Subcutaneous adipose tissue (tissue), 4 donors: ENCODE data around the gene SHB. TPM values are rescaled to one million over a fixed set of nuclear protein-coding genes. Genes with fewer than 3 reads are reported as not detected.

Experiments
- CTCF ChIP-seq: fragments of 450-650 bp; IDR thresholded peaks from one replicate; pipeline ENCODE4 v1.5.1; 2016; ENCODE audit warnings: low read depth, mild to moderate bottlenecking, control low read depth, antibody characterized with exemption, moderate library complexity
- total RNA-seq, 4 donors: library from RNA; depleted of rRNA; stranded (reverse); fragments of >200 nt; gene quantifications; one replicate each; pipeline ENCODE4 v1.1.0, GENCODE V29; 2016

SHB gene
- total RNA-seq, 4 donors from 2014 or later, result 2.6 to 5.7 (median 4.7) TPM

- TF ChIP-seq CTCF, result no peak
Observed at GRCh38 chr9:37979844-37980243, 89.2 kb downstream of the SHB start.

- TF ChIP-seq CTCF, result no peak
Observed at GRCh38 chr9:37978983-37979382, 90.0 kb downstream of the SHB start.

- no peak for TF ChIP-seq CTCF
Observed at GRCh38 chr9:37978481-37978864, 90.6 kb downstream of the SHB start.

DNA sequence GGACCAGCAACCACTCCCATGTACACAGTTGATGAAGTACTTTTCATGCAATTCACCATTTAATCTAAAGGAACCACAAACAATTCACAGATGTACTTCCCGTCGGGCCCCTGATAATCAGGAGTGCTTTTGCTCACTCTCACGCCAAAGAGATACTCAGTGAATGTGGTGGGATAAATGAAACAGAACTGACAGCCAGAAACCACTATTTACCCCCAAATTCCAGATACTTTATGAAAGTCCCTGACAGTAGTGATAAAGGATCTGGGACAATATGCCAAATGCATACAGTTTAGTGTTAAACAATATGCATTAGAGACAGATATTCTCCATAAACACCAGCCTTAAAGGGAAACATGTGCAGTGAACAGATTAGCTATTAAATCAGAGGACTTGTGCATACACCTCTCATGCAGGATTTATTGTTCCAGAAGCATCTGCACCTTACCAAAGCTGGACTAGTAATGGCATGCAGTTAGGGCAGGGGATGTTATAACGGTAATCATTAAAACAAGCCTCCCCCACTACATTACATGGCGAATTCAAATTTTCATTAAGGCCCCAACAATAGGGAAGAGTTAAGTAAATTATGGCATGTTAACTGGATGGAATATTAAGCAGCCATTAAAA lies 91.1 kb downstream of the SHB start:
- no peak for TF ChIP-seq CTCF

- no peak for TF ChIP-seq CTCF
Observed at GRCh38 chr9:37976714-37977477, 92.1 kb downstream of the SHB start.

DNA sequence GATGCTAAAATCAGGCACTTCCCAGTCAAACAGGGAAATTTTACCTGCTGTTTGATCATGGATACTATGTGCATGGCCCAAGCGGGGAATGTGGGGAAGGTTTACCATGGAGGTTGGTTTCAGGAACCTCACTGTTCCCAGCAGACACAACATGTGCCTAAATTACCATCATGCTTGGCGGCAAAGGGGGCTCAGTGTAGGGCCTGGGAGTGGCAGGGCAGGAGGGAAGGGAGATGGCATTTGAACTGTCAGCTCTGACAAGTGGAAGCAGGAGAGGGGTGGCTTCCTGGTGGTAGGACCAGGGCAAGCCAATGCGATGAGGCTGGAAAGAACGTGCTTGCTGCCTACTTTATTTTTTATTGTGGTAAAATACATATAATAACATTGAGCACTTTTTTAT lies 93.4 kb downstream of the SHB start:
- TF ChIP-seq CTCF, result no peak

DNA sequence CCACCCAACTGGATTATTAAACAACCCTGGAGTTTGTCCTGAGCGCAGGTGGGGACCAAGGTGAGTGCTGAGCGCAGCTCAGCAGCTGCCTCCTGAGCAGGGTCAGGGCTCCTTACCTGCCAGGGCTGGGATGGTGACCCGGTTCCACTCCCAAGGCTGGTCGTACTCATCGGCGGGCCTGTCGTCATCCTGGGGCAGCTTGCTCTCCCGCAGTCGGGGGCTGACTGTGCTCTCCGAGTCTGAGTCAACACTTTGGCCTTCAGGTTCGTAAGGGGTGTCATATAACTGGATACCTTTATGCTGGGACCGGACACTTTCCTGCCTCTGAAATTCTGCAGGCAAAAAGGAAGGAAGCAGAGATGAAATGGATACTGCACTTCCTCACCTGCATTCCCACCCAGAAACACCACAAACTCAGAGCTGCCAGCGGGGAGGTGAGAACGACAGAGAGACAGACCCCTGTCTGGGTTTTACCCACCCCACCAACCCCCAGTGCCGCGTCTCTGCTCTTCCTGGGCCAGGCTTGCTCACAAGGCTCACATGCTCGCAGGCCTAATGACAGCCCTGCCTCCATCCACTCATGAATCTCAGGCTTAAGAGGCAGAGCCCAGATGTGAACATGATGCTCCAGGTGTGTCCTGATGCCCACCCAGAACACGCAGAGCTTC lies 94.4 kb downstream of the SHB start:
- TF ChIP-seq CTCF, result no peak
